GM23338 (cell line): ENCODE measurements around the gene ZNF514. TPM values are rescaled to one million over a fixed set of nuclear protein-coding genes. Genes with fewer than 3 reads are reported as not detected.
"Not testable (repeated sequence)": the region's sequence is repeated elsewhere in the genome, so short reads cannot be mapped to it uniquely, and the experiment has no call there.

Experiments
- ATAC-seq: fragments of 200-7000 bp; cut with Tn5 transposase; 3 replicates; pipeline ENCODE4 v1.9.1; 2020
- DNase-seq: peaks from one replicate; pipeline ENCODE4 v3.0.0-alpha.2; 2015; ENCODE audit warnings: low spot score
- H2AFZ ChIP-seq: fragments of 200-600 bp; sonication (generic); 2 replicates; pipeline ENCODE4 v1.8.0; 2016; ENCODE audit warnings: antibody characterized with exemption, mild to moderate bottlenecking, moderate library complexity
- H3F3A ChIP-seq: fragments of 200-600 bp; sonication (generic); replicated peaks from 2 replicates; pipeline ENCODE4 v1.8.0; 2017; ENCODE audit warnings: antibody characterized with exemption, mixed run types, low read depth
- H3K27ac ChIP-seq: fragments of 200-600 bp; sonication (generic); 2 replicates; pipeline ENCODE4 v1.6.1; 2016; ENCODE audit warnings: low read depth
- H3K27me3 ChIP-seq: fragments of 200-600 bp; sonication (generic); 2 replicates; pipeline ENCODE4 v1.8.0; 2016; ENCODE audit warnings: mild to moderate bottlenecking, mixed run types, moderate library complexity; ENCODE audit not compliant: insufficient read depth
- H3K36me3 ChIP-seq: fragments of 200-600 bp; sonication (generic); 2 replicates; pipeline ENCODE4 v1.8.0; 2016; ENCODE audit warnings: mild to moderate bottlenecking; ENCODE audit not compliant: insufficient read depth
- H3K4me1 ChIP-seq: fragments of 200-600 bp; sonication (generic); 2 replicates; pipeline ENCODE4 v1.8.0; 2016; ENCODE audit warnings: mild to moderate bottlenecking, moderate library complexity; ENCODE audit not compliant: insufficient read depth
- H3K4me2 ChIP-seq: fragments of 200-600 bp; sonication (generic); 2 replicates; pipeline ENCODE4 v1.7.1; 2017; ENCODE audit warnings: mixed run types
- H3K4me3 ChIP-seq: fragments of 200-600 bp; sonication (generic); 2 replicates; pipeline ENCODE4 v1.6.1; 2016; ENCODE audit warnings: mixed run types
- H3K79me2 ChIP-seq: fragments of 200-600 bp; sonication (generic); replicated peaks from 2 replicates; pipeline ENCODE4 v1.8.0; 2017; ENCODE audit warnings: mild to moderate bottlenecking; ENCODE audit not compliant: insufficient read depth
- H3K9me2 ChIP-seq: fragments of 200-600 bp; sonication (generic); 2 replicates; pipeline ENCODE4 v1.8.0; 2017; ENCODE audit not compliant: insufficient read depth
- H4K20me1 ChIP-seq: fragments of 200-600 bp; sonication (generic); replicated peaks from 2 replicates; pipeline ENCODE4 v1.8.0; 2017; ENCODE audit warnings: mild to moderate bottlenecking; ENCODE audit not compliant: insufficient read depth
- H3K27ac Mint-ChIP-seq: 2 replicates; pipeline ENCODE4 v1.8.0; 2020; ENCODE audit warnings: inconsistent platforms, mild to moderate bottlenecking, moderate library complexity, mixed read lengths
- H3K27me3 Mint-ChIP-seq: 3 replicates; pipeline ENCODE4 v1.8.0; 2022; ENCODE audit warnings: low read depth, mild to moderate bottlenecking, moderate library complexity, mixed read lengths, inconsistent platforms; ENCODE audit not compliant: insufficient read depth, poor library complexity
- H3K36me3 Mint-ChIP-seq: 3 replicates; pipeline ENCODE4 v1.8.0; 2021; ENCODE audit warnings: low read depth, mild to moderate bottlenecking, inconsistent platforms, moderate library complexity, mixed read lengths
- H3K4me1 Mint-ChIP-seq: 3 replicates; pipeline ENCODE4 v1.8.0; 2020; ENCODE audit warnings: mild to moderate bottlenecking, inconsistent platforms, mixed read lengths
- H3K4me3 Mint-ChIP-seq: 3 replicates; pipeline ENCODE4 v1.8.0; 2021; ENCODE audit warnings: moderate library complexity, mild to moderate bottlenecking, inconsistent platforms, mixed read lengths
- H3K9me3 Mint-ChIP-seq: 3 replicates; pipeline ENCODE4 v1.8.0; 2020; ENCODE audit warnings: moderate library complexity, mild to moderate bottlenecking, inconsistent platforms, mixed read lengths
- EZH2phosphoT487 ChIP-seq: fragments of 200-600 bp; sonication (generic); IDR thresholded peaks from one replicate; pipeline ENCODE4 v1.8.1; 2018; ENCODE audit warnings: antibody characterized with exemption; ENCODE audit not compliant: unreplicated experiment
- JUNB ChIP-seq: IDR thresholded peaks from one replicate; pipeline ENCODE4 v1.6.1; 2016; ENCODE audit warnings: antibody characterized with exemption; ENCODE audit not compliant: unreplicated experiment
- NANOG ChIP-seq: IDR thresholded peaks from 2 replicates; pipeline ENCODE4 v1.6.1; 2016; ENCODE audit warnings: antibody characterized with exemption, borderline replicate concordance
- POLR2AphosphoS5 ChIP-seq: IDR thresholded peaks from 2 replicates; pipeline ENCODE4 v1.6.1; 2016; ENCODE audit warnings: antibody characterized with exemption, low read depth
- ZNF114 ChIP-seq: fragments of 250-450 bp; sonication (Bioruptor Pico); IDR thresholded peaks from 2 replicates; pipeline ENCODE4 v1.5.0; 2020; ENCODE audit warnings: mild to moderate bottlenecking, moderate library complexity
- ZNF331 ChIP-seq: fragments of 250-450 bp; sonication (Bioruptor Pico); IDR thresholded peaks from 2 replicates; pipeline ENCODE4 v1.5.0; 2020; ENCODE audit warnings: low read depth, mild to moderate bottlenecking, moderate library complexity
- ZNF462 ChIP-seq: fragments of 250-450 bp; sonication (Bioruptor Pico); IDR thresholded peaks from 2 replicates; pipeline ENCODE4 v1.5.0; 2020; ENCODE audit warnings: mild to moderate bottlenecking, moderate library complexity
- polyA plus RNA-seq: library from polyadenylated mRNA; unstranded; fragments of >200 nt; fragmentation: Nextera tagmentation; extraction: Ambion mirVana; gene quantifications from 2 replicates; pipeline ENCODE4 v1.2.1, GENCODE V29; 2016
- total RNA-seq: library from RNA; depleted of rRNA; stranded (reverse); fragments of >200 nt; shearing (Covaris generic); gene quantifications from 2 replicates; pipeline ENCODE4 v1.2.3, GENCODE V29; 2014

ZNF514 gene
- total and polyA plus RNA-seq, 2 experiments from 2014 or later = 7.2 to 9.3 TPM

DNA sequence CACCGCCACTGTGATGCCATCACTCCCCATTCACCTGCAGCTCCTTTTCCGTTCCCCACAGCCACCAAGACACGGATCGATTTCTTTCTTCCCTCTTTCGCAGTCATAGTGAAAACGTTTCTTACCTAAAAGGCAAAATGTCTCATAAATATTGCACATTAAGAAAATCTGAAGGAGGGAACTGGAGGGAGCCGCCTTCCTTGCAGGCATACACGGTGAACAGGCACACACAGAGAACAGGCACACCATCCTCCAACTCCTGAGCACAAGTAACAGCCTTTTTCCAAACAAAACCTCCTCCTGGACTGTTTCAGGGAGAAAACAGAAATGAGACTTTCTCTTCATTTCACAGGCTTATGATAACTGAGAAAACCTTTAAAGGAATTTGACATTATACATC is 55.0 kb downstream of the ZNF514 start:
- Mint-ChIP-seq H3K9me3 (no peaks in the 10 kb centered on the region), H3K27ac (no peak overlapping the region), H3K36me3 (peaks cover 83% of the 10 kb centered on the region), H3K4me1 (no peaks in the 10 kb centered on the region), H3K4me3 (no peak overlapping the region), H3K27me3 (peaks cover 5% of the 10 kb centered on the region)
- H2AFZ ChIP-seq = no peak overlapping the region
- H3K4me2 ChIP-seq = no peak overlapping the region
- H3F3A ChIP-seq = no peaks in the 10 kb centered on the region
- no peaks in the 10 kb centered on the region for H3K79me2 ChIP-seq
- TF ChIP-seq EZH2phosphoT487 (no peak), ZNF462 (CRISPR knock-in tag) (no peak), POLR2AphosphoS5 (no peak), JUNB (no peak), ZNF331 (no peak), NANOG (no peak)
- H3K27me3 ChIP-seq = no peaks in the 10 kb centered on the region
- H4K20me1 ChIP-seq = peaks cover 6% of the 10 kb centered on the region
- no peaks in the 10 kb centered on the region for H3K9me2 ChIP-seq
- no peak for DNase-seq
- ATAC-seq = no peak
- H3K4me3 ChIP-seq = no peak overlapping the region
- H3K27ac ChIP-seq = no peak overlapping the region
- no peaks in the 10 kb centered on the region for H3K4me1 ChIP-seq
- peaks cover 68% of the 10 kb centered on the region for H3K36me3 ChIP-seq

- ATAC-seq = no peak
- H3K36me3 ChIP-seq = peaks cover 41% of the 10 kb centered on the region
- peaks cover 38% of the 10 kb centered on the region for H3K79me2 ChIP-seq
These were observed 59.7 kb downstream of the ZNF514 start for GRCh38 chr2:95099910-95100309.

DNA sequence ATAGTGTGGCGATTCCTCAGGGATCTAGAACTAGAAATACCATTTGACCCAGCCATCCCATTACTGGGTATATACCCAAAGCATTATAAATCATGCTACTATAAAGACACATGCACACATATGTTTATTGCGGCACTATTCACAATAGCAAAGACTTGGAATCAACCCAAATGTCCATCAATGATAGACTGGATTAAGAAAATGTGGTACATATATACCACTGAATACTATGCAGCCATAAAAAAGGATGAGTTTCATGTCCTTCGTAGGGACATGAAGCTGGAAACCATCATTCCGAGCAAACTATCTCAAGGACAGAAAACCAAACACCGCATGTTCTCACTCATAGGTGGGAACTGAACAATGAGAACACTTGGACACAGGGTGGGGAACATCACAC is 61.4 kb downstream of the ZNF514 start:
- not testable (repeated sequence) for H3K27ac Mint-ChIP-seq, H3K4me1 Mint-ChIP-seq, DNase-seq, H2AFZ ChIP-seq, H3K4me1 ChIP-seq, H3K9me3 Mint-ChIP-seq, H3F3A ChIP-seq, H3K4me3 Mint-ChIP-seq, H3K4me3 ChIP-seq, H3K27me3 Mint-ChIP-seq, ATAC-seq, H3K9me2 ChIP-seq, H3K4me2 ChIP-seq, H3K27ac ChIP-seq, H3K27me3 ChIP-seq, H4K20me1 ChIP-seq
- H3K36me3 ChIP-seq = peaks cover 33% of the 10 kb centered on the region
- peaks cover 53% of the 10 kb centered on the region for H3K79me2 ChIP-seq
- peaks cover 92% of the 10 kb centered on the region for H3K36me3 Mint-ChIP-seq

More at GRCh38 chr2:95099910-95100309, 59.7 kb downstream of the ZNF514 start:
- DNase-seq = no peak
- H3K9me2 ChIP-seq = no peaks in the 10 kb centered on the region
- TF ChIP-seq ZNF114 (CRISPR knock-in tag) = no peak
- peaks cover 7% of the 10 kb centered on the region for H4K20me1 ChIP-seq
- Mint-ChIP-seq H3K4me1 (no peaks in the 10 kb centered on the region), H3K27me3 (peaks cover 2% of the 10 kb centered on the region), H3K9me3 (peaks cover 4% of the 10 kb centered on the region; the same call in 2 of the 3 replicates), H3K27ac (no peak overlapping the region), H3K36me3 (peaks cover 88% of the 10 kb centered on the region), H3K4me3 (no peak overlapping the region)
- no peaks in the 10 kb centered on the region for H3K4me1 ChIP-seq
- H3K27me3 ChIP-seq = no peaks in the 10 kb centered on the region
- H2AFZ ChIP-seq = no peak overlapping the region
- no peak overlapping the region for H3K4me3 ChIP-seq
- no peak overlapping the region for H3K4me2 ChIP-seq
- H3K27ac ChIP-seq = no peak overlapping the region
- H3F3A ChIP-seq = no peaks in the 10 kb centered on the region
